ENCODE results near the gene SDC3.
"Not testable (repeated sequence)": the region's sequence is repeated elsewhere in the genome, so short reads cannot be mapped to it uniquely, and the experiment has no call there.

SDC3 gene, protein sequence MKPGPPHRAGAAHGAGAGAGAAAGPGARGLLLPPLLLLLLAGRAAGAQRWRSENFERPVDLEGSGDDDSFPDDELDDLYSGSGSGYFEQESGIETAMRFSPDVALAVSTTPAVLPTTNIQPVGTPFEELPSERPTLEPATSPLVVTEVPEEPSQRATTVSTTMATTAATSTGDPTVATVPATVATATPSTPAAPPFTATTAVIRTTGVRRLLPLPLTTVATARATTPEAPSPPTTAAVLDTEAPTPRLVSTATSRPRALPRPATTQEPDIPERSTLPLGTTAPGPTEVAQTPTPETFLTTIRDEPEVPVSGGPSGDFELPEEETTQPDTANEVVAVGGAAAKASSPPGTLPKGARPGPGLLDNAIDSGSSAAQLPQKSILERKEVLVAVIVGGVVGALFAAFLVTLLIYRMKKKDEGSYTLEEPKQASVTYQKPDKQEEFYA

GRCh38 chr1:30908696-30909364, at the start of gene SDC3:
Gene SDC3 (minus strand): TSS chr1:30908758. CDS start chr1:30908586, 172 bp downstream.
- peak in 1 of 58 donors; percentile 37 for DNase-seq

- no peak for DNase-seq
Observed at GRCh38 chr1:30957560-30958222, 49.1 kb upstream of the SDC3 start.

GRCh38 chr1:30955448-30956015, 47.0 kb upstream of the SDC3 start:
- DNase-seq, result no peak

DNA sequence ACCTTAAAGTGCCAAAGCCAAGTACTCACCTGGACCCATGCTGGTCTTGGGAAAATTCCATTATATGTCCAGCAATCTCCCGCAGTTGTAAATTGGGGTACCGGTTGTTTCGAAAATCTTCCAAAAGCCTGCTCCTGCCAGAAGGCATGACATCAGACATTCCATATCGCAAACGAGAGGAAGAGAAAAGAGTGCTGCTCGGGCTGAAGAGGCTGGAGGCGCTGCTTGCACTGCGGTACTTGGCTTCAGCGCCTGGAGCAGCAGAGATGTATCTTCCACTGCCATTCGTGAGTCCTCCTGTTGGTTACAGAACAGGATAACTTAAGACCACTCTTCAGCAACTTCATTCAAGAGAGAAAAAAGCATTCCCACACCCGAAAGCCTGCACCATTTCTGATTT, 45.1 kb upstream of the SDC3 start:
- no peak for DNase-seq

DNA sequence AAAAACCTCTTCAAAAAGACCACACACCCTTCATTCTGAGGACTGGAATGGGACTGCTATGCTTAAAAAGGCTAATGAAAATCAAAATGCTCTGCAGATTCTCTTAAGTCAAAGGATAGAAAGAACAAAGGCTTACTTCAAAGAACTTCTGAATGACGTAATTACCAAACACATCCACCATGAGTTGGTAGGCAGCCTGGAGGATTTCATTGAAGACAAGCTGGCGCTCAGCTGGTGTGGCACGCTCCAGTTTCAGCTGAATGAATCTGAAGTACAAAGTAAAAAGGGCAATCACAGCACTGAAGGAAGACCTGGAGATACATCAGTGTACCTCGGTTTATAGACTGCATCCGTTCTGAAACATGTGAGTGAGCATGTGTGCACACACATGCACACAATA, 43.5 kb upstream of the SDC3 start:
- DNase-seq, result peak in 21 of 58 donors; percentile 4 to 55 (median 27)

DNA sequence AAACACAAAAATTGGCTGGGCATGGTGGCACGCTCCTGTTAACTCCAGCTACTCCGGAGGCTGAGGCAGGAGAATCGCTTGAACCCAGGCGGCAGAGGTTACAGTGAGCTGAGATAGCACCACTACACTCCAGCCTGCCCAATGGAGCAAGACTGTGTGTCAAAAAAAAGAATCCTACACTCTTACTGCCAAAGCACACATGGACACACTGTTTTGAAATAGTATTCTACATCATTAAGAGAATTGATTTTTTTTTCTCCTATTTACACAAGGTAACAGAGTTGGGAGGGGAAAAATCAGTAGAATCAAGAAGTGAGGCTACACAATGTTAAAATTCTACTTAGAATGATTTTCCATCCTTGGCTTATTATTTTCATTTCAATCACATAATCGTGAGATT, 42.1 kb upstream of the SDC3 start:
- DNase-seq, result no peak

DNA sequence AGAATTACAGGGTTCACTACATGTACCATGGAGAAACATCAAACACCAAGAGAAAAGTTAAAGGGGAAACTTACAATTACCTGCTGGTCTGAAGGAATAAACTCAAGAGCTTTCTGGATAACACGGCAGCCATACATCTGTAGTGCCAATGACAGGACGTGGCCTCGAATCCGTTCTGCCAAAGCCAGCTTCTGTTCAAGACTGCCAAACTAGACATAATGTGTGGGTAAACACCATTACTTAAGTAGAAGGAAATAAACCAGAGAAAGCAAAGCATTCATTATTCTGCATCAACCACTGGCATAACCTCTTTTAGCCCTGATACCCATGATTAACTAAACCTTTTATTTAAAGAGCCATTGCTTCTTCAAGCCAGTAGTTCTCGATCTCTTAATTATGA, 41.5 kb upstream of the SDC3 start:
- DNase-seq, result no peak

DNA sequence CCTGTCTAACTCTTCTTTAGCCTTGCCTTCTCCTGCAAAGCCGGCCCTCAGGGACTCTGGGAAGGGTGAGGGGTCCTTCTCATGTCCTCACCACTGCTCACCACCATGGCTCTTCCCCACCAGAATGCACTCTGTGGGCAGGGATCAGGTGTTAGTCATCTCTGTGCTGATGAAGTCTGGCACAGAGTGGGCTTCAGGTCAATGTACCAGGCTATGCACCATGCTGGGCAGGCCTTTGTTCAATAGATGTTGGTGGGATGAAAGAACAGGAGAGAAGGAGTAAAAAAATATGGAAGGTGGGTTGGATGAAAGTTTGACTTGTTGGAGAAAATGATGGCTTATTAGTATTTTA, 40.9 kb upstream of the SDC3 start:
- DNase-seq, result not testable (repeated sequence)

DNA sequence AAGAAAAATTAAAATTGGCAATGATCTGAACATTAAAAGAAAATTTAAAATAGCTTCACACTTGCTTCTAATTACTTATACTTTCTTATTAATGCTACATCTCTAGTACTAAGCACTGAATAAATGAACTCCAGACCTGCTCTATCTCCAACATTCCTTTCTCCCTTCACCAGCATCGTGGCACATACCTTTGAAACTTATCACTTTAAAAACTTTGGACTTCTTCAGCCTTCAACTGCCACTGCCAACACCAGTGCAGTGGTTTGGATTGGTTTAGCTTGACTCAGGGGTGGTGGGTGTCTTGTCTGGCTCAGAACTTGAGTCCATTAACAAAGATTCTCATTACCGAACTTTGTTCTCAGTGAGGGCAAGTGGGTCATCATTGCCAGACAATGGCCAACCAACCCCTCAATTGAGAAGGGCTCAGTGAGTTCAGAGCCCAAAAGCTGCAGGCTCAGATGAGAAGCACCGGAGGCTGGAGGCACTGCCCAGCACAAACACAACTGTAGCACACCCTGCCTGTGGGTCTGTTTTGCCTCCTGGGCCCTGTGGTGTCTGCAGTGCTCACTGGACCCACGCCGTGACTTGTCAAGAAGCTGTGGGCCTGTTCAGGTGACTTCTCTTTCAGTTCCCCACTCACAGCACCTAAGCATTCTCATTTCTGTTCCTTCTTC, 40.4 kb upstream of the SDC3 start:
- not testable (repeated sequence) for DNase-seq

DNA sequence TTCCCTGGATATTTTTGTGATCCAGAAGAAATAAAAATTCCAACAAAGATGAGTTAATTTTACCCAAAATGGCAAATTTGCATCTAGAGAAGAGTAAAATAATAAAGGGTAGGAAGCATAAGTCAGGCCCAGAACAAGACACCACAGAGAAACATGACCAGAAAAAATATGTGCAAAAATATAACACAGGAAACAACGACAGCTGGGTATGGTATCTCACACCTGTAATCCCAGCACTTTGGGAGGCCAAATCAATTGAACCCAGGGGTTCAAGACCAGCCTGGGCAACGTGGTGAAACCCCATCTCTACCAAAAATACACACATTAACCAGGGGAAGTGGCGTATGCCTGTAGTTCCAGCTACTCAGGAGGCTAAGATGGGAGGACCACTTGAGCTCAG, 39.7 kb upstream of the SDC3 start:
- DNase-seq, result no peak

- no peak for DNase-seq
Observed at GRCh38 chr1:30947212-30947611, 38.7 kb upstream of the SDC3 start.

- DNase-seq, result peak in 1 of 58 donors; percentile 21
Observed at GRCh38 chr1:30942326-30942963, 33.9 kb upstream of the SDC3 start.

GRCh38 chr1:30940541-30940940, 32.0 kb upstream of the SDC3 start:
- DNase-seq, result no peak

GRCh38 chr1:30936541-30937171, 28.1 kb upstream of the SDC3 start:
- DNase-seq, result no peak

DNA sequence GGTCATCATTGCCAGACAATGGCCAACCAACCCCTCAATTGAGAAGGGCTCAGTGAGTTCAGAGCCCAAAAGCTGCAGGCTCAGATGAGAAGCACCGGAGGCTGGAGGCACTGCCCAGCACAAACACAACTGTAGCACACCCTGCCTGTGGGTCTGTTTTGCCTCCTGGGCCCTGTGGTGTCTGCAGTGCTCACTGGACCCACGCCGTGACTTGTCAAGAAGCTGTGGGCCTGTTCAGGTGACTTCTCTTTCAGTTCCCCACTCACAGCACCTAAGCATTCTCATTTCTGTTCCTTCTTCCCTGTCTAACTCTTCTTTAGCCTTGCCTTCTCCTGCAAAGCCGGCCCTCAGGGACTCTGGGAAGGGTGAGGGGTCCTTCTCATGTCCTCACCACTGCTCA, 27.2 kb upstream of the SDC3 start:
- not testable (repeated sequence) for DNase-seq

DNA sequence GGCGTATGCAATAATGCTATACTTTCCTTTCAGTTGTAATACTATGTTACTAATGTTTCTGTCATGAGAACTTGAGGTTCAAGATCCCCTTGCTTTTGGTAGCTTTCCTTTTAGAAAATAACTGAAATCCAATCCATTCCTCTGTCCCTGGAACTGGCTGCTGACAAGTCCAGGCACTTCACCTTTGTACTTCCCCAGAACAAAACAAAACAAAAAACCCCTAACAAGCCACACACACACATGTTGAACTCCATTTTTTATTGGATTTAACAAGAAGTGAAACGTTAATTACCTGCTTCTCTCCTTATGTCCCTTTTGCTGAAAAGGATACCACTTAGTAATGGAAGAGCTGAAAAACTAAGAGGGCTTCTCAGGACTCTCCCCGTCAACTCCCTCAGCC, 26.1 kb upstream of the SDC3 start:
- DNase-seq, result no peak

DNA sequence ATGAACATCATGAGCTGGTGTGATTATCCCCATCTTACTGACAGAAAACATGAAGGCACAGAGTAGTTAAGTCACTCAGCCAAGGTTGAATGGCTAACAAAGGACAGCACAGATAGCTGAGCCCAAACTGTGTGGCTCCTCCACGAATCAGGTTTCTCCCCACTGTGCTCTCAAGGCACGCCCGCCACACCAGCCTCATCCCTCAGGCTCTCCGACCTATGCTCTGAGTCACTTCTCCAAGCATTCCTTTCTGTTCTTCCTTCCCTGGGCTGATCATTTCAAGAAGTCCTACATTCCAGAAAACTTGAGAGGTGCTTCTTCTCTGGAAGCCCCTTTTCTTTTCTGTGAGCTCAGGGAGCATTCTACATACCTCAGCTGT, 25.3 kb upstream of the SDC3 start:
- DNase-seq, result no peak

DNA sequence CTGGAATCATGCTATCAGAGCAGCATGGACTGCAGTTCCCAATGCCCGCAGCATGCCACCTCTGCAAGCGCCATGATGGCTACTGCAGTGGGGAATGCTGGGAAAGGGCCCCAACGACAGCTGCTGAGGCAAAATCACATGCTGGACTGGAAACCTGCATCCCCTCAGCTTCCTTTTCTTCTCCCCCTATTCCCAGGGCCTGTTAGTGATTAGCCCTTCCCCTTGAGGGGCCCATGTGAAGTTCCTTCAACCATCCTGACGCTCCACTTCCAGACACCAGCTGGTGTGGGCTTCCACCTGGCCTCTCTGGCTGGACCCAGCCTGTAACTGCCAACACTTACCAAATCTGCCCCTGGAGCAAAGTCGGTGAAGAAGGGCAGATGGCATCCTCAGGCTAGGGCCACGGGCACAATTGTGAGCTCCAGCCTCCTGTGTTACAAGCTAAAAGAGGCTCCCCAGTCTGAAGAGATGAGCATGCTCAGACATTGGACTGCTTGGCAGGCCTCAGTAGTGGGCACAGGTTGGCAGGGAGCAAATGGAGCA, 22.1 kb upstream of the SDC3 start:
- DNase-seq, result peak in 1 of 58 donors; percentile 35

GRCh38 chr1:30929944-30930525, 21.5 kb upstream of the SDC3 start:
- DNase-seq, result no peak
